Liver (tissue), 9 donors: ENCODE measurements around the gene ERVFRD-1. TPM values are rescaled to one million over a fixed set of nuclear protein-coding genes. Genes with fewer than 3 reads are reported as not detected.

Experiments used
- DNase-seq: peaks from one replicate; pipeline ENCODE4 v3.0.0-alpha.2; 2017; ENCODE audit warnings: low spot score
- H3K27ac ChIP-seq, 2 donors: one replicate each; pipeline ENCODE4 v1.7.0; 2013; ENCODE audit warnings: inconsistent platforms in 2 of 2, low read length in 2 of 2, control low read depth in 1 of 2, low read depth in 1 of 2, mild to moderate bottlenecking in 1 of 2
- H3K27me3 ChIP-seq, 4 donors: one replicate each; pipeline versions ENCODE4 v1.6.1 to v1.7.0; 2013; ENCODE audit warnings: low read length in 3 of 4, inconsistent platforms in 1 of 4, mild to moderate bottlenecking in 1 of 4, moderate library complexity in 1 of 4; ENCODE audit not compliant: control insufficient read depth in 4 of 4, insufficient read depth in 4 of 4
- H3K36me3 ChIP-seq, 4 donors: one replicate each; pipeline versions ENCODE4 v1.6.1 to v1.7.0; 2013; ENCODE audit warnings: low read length in 3 of 4, mild to moderate bottlenecking in 3 of 4, low read depth in 1 of 4, moderate library complexity in 1 of 4; ENCODE audit not compliant: control insufficient read depth in 4 of 4, insufficient read depth in 3 of 4
- H3K4me1 ChIP-seq, 4 donors: one replicate each; pipeline versions ENCODE4 v1.6.1 to v1.7.0; 2013; ENCODE audit warnings: low read length in 3 of 4, mild to moderate bottlenecking in 3 of 4, moderate library complexity in 1 of 4; ENCODE audit not compliant: control insufficient read depth in 4 of 4, insufficient read depth in 4 of 4
- H3K4me3 ChIP-seq, 3 donors: one replicate each; pipeline versions ENCODE4 v1.6.1 to v1.7.0; 2013; ENCODE audit warnings: low read length in 3 of 3, control low read depth in 1 of 3, low read depth in 1 of 3, mild to moderate bottlenecking in 1 of 3
- H3K9ac ChIP-seq, 2 donors: one replicate each; pipeline ENCODE4 v1.7.0; 2013; ENCODE audit warnings: low read length in 2 of 2, mild to moderate bottlenecking in 2 of 2, moderate library complexity in 2 of 2, control low read depth in 1 of 2, low read depth in 1 of 2
- H3K9me3 ChIP-seq, 4 donors: one replicate each; pipeline versions ENCODE4 v1.6.1 to v1.7.0; 2013; ENCODE audit warnings: low read length in 3 of 4; ENCODE audit not compliant: control insufficient read depth in 4 of 4
- ATF3 ChIP-seq: IDR thresholded peaks from 2 replicates; pipeline ENCODE4 v1.6.1; 2016; ENCODE audit warnings: antibody characterized with exemption
- EGR1 ChIP-seq, 2 donors: IDR thresholded peaks; 2 replicates each; pipeline ENCODE4 v1.6.1; 2016 to 2018; ENCODE audit warnings: antibody characterized with exemption in 2 of 2, low read depth in 2 of 2
- FOXA1 ChIP-seq: IDR thresholded peaks from 2 replicates; pipeline ENCODE4 v1.6.1; 2016; ENCODE audit warnings: antibody characterized with exemption
- FOXA2 ChIP-seq: IDR thresholded peaks from 2 replicates; pipeline ENCODE4 v1.6.1; 2016; ENCODE audit warnings: antibody characterized with exemption
- HNF4A ChIP-seq, 2 donors: conservative IDR thresholded peaks; 2 replicates each; pipeline ENCODE4 v1.6.1; 2016; ENCODE audit warnings: antibody characterized with exemption in 2 of 2, mild to moderate bottlenecking in 2 of 2
- HNF4G ChIP-seq: IDR thresholded peaks from 2 replicates; pipeline ENCODE4 v1.6.1; 2016; ENCODE audit warnings: antibody characterized with exemption
- JUND ChIP-seq, 2 donors: IDR thresholded peaks; 2 replicates each; pipeline ENCODE4 v1.6.1; 2016; ENCODE audit warnings: antibody characterized with exemption in 2 of 2
- NR2F2 ChIP-seq: IDR thresholded peaks from 2 replicates; pipeline ENCODE4 v1.6.1; 2016; ENCODE audit warnings: antibody characterized with exemption
- RAD21 ChIP-seq, 2 donors: IDR thresholded peaks; 2 replicates each; pipeline ENCODE4 v1.6.1; 2016; ENCODE audit warnings: antibody characterized with exemption in 2 of 2, mild to moderate bottlenecking in 2 of 2
- REST ChIP-seq: IDR thresholded peaks from 2 replicates; pipeline ENCODE4 v1.6.1; 2016; ENCODE audit warnings: antibody characterized with exemption, mild to moderate bottlenecking
- RXRA ChIP-seq, 2 donors: IDR thresholded peaks; 2 replicates each; pipeline ENCODE4 v1.6.1; 2017 to 2018; ENCODE audit warnings: antibody characterized with exemption in 2 of 2, mild to moderate bottlenecking in 1 of 2
- SP1 ChIP-seq: IDR thresholded peaks from 2 replicates; pipeline ENCODE4 v1.6.1; 2018; ENCODE audit warnings: antibody characterized with exemption, mild to moderate bottlenecking
- TAF1 ChIP-seq: conservative IDR thresholded peaks from 2 replicates; pipeline ENCODE4 v1.6.1; 2016; ENCODE audit warnings: antibody characterized with exemption, mild to moderate bottlenecking
- YY1 ChIP-seq: IDR thresholded peaks from 2 replicates; pipeline ENCODE4 v1.6.1; 2016; ENCODE audit warnings: antibody characterized with exemption, mild to moderate bottlenecking
- WGBS: extraction: QIAGEN DNeasy Blood & Tissue Kit; methylation state at CpG from one replicate; pipeline ENCODE4 v1.1.7; 2013; 5-methylcytosine and 5-hydroxymethylcytosine counted together
- polyA plus RNA-seq, 2 donors: library from polyadenylated mRNA; stranded (reverse) in 1 of 2; unstranded in 1 of 2; fragments of 200-250 nt in 1 of 2; fragments of >200 nt in 1 of 2; fragmentation: Nextera tagmentation in 1 of 2; extraction: Ambion mirVana in 1 of 2; gene quantifications; one replicate each; pipeline versions ENCODE4 v1.2.1 to v1.2.3, GENCODE V29; 2013 to 2015
- total RNA-seq, 2 donors: library from RNA; depleted of rRNA; stranded (reverse); fragments of >200 nt; gene quantifications; one replicate each; pipeline ENCODE4 v1.2.3, GENCODE V29; 2014
- TF ChIP-seq, protein P1 (sequence below): IDR thresholded peaks from 2 replicates; pipeline ENCODE4 v1.6.1; 2016; ENCODE audit warnings: antibody characterized with exemption
- TF ChIP-seq, protein P2 (sequence below): IDR thresholded peaks from 2 replicates; pipeline ENCODE4 v1.6.1; 2016; ENCODE audit warnings: antibody characterized with exemption
- donor health status: healthy.
- donor health status: healthy.
- donor health status: healthy.
- donor health status: healthy.
- donor health status: healthy.

The ERVFRD-1 gene
- total and polyA plus RNA-seq, 4 donors, result 0.07 to 0.28 (median 0.14) TPM; not detected in 1

GRCh38 chr6:11136809-11137208 is 25.3 kb upstream of the ERVFRD-1 start:
- DNase-seq, result no peak
- no peaks in the 10 kb centered on the region for H3K4me1 ChIP-seq
- H3K4me3 ChIP-seq, result no peak overlapping the region
- no peak overlapping the region for H3K27ac ChIP-seq
- no peak for TF ChIP-seq RXRA (IDR thresholded peaks at IDR 0.05)
- TF ChIP-seq HNF4A (conservative IDR thresholded peaks at IDR 0.05), result no peak
- TF ChIP-seq NR2F2, result no peak
- TF ChIP-seq RAD21 (IDR thresholded peaks at IDR 0.05), result no peak
- TF ChIP-seq YY1, result no peak
- TF ChIP-seq REST, result no peak
- H3K9me3 ChIP-seq, result no peaks in the 10 kb centered on the region
- H3K27me3 ChIP-seq, result no peaks in the 10 kb centered on the region
- H3K9ac ChIP-seq, result no peak overlapping the region
- H3K36me3 ChIP-seq, result peaks cover 0 to 14% (median 7%) of the 10 kb centered on the region in 4 donors

DNA sequence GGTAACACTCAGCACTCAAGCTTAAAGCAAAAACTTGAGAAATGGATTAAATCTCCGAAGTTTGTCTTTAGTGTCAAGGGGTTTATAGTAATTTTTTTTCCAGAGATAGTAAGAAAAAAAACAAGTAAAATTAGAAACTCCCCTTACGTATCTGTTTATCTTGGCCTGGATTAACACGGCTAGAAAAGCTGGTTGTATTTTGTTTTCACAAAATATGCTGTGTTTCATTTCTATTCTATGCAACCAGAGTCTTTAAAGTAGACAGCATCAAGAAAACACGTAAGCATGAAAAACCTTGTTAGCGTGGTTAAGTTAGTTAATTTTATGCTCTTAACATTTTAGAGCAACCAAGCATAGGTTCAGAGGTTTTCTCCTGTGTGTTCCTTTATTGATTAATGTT is 21.8 kb upstream of the ERVFRD-1 start:
- Histone ChIP-seq H3K36me3 (peaks cover 0 to 14% (median 7%) of the 10 kb centered on the region in 4 donors), H3K4me3 (no peak overlapping the region)
- no peak for DNase-seq

More for the DNA sequence above, 21.8 kb upstream of the ERVFRD-1 start:
- TF ChIP-seq REST (no peak), RXRA (IDR thresholded peaks at IDR 0.05) (no peak), TAF1 (no peak), RAD21 (IDR thresholded peaks at IDR 0.05) (no peak), HNF4A (conservative IDR thresholded peaks at IDR 0.05) (no peak), YY1 (no peak), JUND (IDR thresholded peaks at IDR 0.05) (no peak), EGR1 (IDR thresholded peaks at IDR 0.05; ENCODE audit: low read depth in 2 of 2) (no peak), ATF3 (no peak), FOXA1 (no peak), SP1 (no peak), FOXA2 (no peak), NR2F2 (no peak), HNF4G (no peak)
- TF ChIP-seq, protein P1, sequence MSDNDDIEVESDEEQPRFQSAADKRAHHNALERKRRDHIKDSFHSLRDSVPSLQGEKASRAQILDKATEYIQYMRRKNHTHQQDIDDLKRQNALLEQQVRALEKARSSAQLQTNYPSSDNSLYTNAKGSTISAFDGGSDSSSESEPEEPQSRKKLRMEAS, result no peak
- TF ChIP-seq, protein P2, sequence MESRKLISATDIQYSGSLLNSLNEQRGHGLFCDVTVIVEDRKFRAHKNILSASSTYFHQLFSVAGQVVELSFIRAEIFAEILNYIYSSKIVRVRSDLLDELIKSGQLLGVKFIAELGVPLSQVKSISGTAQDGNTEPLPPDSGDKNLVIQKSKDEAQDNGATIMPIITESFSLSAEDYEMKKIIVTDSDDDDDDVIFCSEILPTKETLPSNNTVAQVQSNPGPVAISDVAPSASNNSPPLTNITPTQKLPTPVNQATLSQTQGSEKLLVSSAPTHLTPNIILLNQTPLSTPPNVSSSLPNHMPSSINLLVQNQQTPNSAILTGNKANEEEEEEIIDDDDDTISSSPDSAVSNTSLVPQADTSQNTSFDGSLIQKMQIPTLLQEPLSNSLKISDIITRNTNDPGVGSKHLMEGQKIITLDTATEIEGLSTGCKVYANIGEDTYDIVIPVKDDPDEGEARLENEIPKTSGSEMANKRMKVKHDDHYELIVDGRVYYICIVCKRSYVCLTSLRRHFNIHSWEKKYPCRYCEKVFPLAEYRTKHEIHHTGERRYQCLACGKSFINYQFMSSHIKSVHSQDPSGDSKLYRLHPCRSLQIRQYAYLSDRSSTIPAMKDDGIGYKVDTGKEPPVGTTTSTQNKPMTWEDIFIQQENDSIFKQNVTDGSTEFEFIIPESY, result no peak
- Histone ChIP-seq H3K4me1 (no peaks in the 10 kb centered on the region), H3K9me3 (no peaks in the 10 kb centered on the region), H3K27me3 (no peaks in the 10 kb centered on the region), H3K9ac (no peak overlapping the region), H3K27ac (no peak overlapping the region)
- 93% methylated on average over 5 of the region's 5 CpGs for WGBS
